ENCODE results near the gene KHDRBS1.

The KHDRBS1 gene

DNA sequence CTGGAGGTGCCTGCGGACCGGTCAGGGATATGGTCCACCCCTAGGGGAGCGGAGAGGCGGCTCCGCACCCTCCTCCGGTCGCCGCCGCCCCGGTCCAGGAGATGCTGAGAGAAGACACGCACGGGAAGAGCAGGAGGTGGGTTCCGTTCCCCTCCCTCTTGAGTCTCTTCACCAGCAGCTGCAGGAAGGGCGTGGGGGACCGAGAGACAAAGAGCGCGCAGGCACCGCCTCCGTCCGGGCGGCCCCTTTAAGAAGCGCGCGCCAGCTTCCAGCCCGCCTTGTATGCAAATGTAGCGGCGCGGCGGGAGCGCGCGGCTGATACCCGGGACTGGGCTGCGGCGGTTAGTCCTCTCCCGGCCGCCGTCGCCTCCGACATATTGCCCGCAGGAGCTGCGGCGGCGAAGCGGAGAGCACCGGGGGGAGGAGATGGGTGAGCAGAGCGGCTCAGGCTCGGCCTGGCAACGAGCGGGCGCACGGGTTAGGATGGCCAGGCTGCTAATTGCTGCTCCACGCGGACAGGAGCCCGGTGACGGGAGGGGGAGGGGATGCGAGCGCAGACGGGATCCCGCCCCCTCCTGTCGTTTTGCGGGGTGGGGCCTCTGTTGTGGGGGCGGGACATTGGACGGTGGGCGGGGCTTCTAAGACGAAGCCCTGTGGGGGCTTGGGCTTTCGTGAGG is 59.1 kb downstream of the KHDRBS1 start, which contains the start of gene TMEM39B (continued):
- TF ChIP-seq ZNF26 (tag by site-specific recombination; IDR thresholded peaks at IDR 0.05) = no peak
- TF ChIP-seq REPIN1 (tag by site-specific recombination; IDR thresholded peaks at IDR 0.05; ENCODE audit: low read depth) = no peak
- TF ChIP-seq, protein P1, sequence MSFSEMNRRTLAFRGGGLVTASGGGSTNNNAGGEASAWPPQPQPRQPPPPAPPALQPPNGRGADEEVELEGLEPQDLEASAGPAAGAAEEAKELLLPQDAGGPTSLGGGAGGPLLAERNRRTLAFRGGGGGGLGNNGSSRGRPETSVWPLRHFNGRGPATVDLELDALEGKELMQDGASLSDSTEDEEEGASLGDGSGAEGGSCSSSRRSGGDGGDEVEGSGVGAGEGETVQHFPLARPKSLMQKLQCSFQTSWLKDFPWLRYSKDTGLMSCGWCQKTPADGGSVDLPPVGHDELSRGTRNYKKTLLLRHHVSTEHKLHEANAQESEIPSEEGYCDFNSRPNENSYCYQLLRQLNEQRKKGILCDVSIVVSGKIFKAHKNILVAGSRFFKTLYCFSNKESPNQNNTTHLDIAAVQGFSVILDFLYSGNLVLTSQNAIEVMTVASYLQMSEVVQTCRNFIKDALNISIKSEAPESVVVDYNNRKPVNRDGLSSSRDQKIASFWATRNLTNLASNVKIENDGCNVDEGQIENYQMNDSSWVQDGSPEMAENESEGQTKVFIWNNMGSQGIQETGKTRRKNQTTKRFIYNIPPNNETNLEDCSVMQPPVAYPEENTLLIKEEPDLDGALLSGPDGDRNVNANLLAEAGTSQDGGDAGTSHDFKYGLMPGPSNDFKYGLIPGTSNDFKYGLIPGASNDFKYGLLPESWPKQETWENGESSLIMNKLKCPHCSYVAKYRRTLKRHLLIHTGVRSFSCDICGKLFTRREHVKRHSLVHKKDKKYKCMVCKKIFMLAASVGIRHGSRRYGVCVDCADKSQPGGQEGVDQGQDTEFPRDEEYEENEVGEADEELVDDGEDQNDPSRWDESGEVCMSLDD (tag by site-specific recombination; IDR thresholded peaks at IDR 0.05) = 0 out of 2 replicates have a peak, but pooled peaks have one; percentile 41
- TF ChIP-seq ELK4 (IDR thresholded peaks at IDR 0.05; ENCODE audit: borderline replicate concordance, low read depth, low read length) = no peak
- peak; percentile 99 for TF ChIP-seq ZNF692 (tag by site-specific recombination; IDR thresholded peaks at IDR 0.05)
- TF ChIP-seq ZNF112 (tag by site-specific recombination; IDR thresholded peaks at IDR 0.05) = no peak
- TF ChIP-seq YY1 (tag by site-specific recombination; IDR thresholded peaks at IDR 0.05) = peak; percentile 70; the same call in 1 of the 2 replicates
- peak; percentile 45; the same call in 1 of the 2 replicates for TF ChIP-seq ZBTB20 (tag by site-specific recombination; IDR thresholded peaks at IDR 0.05)
- peak; percentile 61 for TF ChIP-seq ZNF394 (tag by site-specific recombination; IDR thresholded peaks at IDR 0.05; ENCODE audit: borderline replicate concordance)
- no peak for TF ChIP-seq ZNF175 (tag by site-specific recombination; IDR thresholded peaks at IDR 0.05)
- no peak for TF ChIP-seq ZNF521 (tag by site-specific recombination; IDR thresholded peaks at IDR 0.05)
- TF ChIP-seq ZNF558 (tag by site-specific recombination; IDR thresholded peaks at IDR 0.05) = no peak
- no peak for TF ChIP-seq ZNF48 (tag by site-specific recombination; IDR thresholded peaks at IDR 0.05)
- no peak for TF ChIP-seq ZBTB49 (tag by site-specific recombination; IDR thresholded peaks at IDR 0.05; ENCODE audit: low read depth)
- TF ChIP-seq ZNF768 (tag by site-specific recombination; IDR thresholded peaks at IDR 0.05) = no peak
- TF ChIP-seq ZBTB1 (tag by site-specific recombination; IDR thresholded peaks at IDR 0.05) = no peak
- TF ChIP-seq ZNF560 (tag by site-specific recombination; IDR thresholded peaks at IDR 0.05; ENCODE audit: borderline replicate concordance) = no peak
- TF ChIP-seq ZSCAN18 (tag by site-specific recombination; IDR thresholded peaks at IDR 0.05) = no peak
- TF ChIP-seq ZNF239 (tag by site-specific recombination; IDR thresholded peaks at IDR 0.05) = 0 out of 2 replicates have a peak, but pooled peaks have one; percentile 16
- TF ChIP-seq ZNF664 (tag by site-specific recombination; IDR thresholded peaks at IDR 0.05) = no peak
- TF ChIP-seq ZNF10 (tag by site-specific recombination; IDR thresholded peaks at IDR 0.05) = peak; percentile 66; the same call in 1 of the 2 replicates
- TF ChIP-seq ZNF670 (tag by site-specific recombination; IDR thresholded peaks at IDR 0.05; ENCODE audit: low read depth) = no peak
- TF ChIP-seq ZNF623 (tag by site-specific recombination; IDR thresholded peaks at IDR 0.05) = no peak
- TF ChIP-seq PATZ1 (tag by site-specific recombination; IDR thresholded peaks at IDR 0.05) = peak; percentile 98; the same call in 1 of the 2 replicates
